OCI-LY1 (cell line): Measurements from ENCODE around the gene KSR1.

ENCODE experiments used
- CTCF ChIP-seq: fragments of 200-600 bp; sonication (generic), shearing (Covaris generic); IDR thresholded peaks from 2 replicates; pipeline ENCODE4 v1.5.1; 2017; ENCODE audit warnings: mild to moderate bottlenecking, antibody characterized with exemption, low read length, moderate library complexity, mixed read lengths
- EZH2 ChIP-seq: fragments of 200-600 bp; sonication (generic), shearing (Covaris generic); IDR thresholded peaks from 2 replicates; pipeline ENCODE4 v1.8.0; 2017; ENCODE audit warnings: borderline replicate concordance, mixed run types, mild to moderate bottlenecking, antibody characterized with exemption, low read length, moderate library complexity, mixed read lengths

- TF ChIP-seq CTCF (no peak), EZH2 (no peak)
These were observed 174.6 kb downstream of the KSR1 start, which contains the start of gene LGALS9 for GRCh38 chr17:27630607-27631410.
